HepG2 (cell line): ENCODE data around the gene TNN. TPM values are rescaled to one million over a fixed set of nuclear protein-coding genes. Genes with fewer than 3 reads are reported as not detected.

Experiments used
- AGO1 ChIP-seq: fragments of 200-400 bp; formaldehyde crosslinking; IDR thresholded peaks from 2 replicates; pipeline ENCODE4 v1.6.1; 2017; ENCODE audit warnings: mild to moderate bottlenecking, low read depth, low read length, moderate library complexity; ENCODE audit not compliant: poor library complexity, severe bottlenecking
- ARNT2 ChIP-seq: sonication (generic); formaldehyde crosslinking; IDR thresholded peaks from 2 replicates; pipeline ENCODE4 v1.8.0; 2022; ENCODE audit warnings: mild to moderate bottlenecking, low read depth, missing genetic modification reagents, moderate library complexity
- CBX5 ChIP-seq: sonication (generic); formaldehyde crosslinking; IDR thresholded peaks from 2 replicates; pipeline ENCODE4 v1.4.0; 2020; ENCODE audit warnings: missing genetic modification reagents, borderline replicate concordance
- CENPT ChIP-seq: sonication (generic); formaldehyde crosslinking; IDR thresholded peaks from 2 replicates; pipeline ENCODE4 v1.8.0; 2022; ENCODE audit warnings: low read depth, mild to moderate bottlenecking, moderate library complexity, missing genetic modification reagents
- DNMT1 ChIP-seq: sonication (generic); formaldehyde crosslinking; IDR thresholded peaks from 2 replicates; pipeline ENCODE4 v1.5.1; 2020; ENCODE audit warnings: mild to moderate bottlenecking, missing genetic modification reagents
- KDM1A ChIP-seq: IDR thresholded peaks from 2 replicates; pipeline ENCODE4 v1.6.1; 2016; ENCODE audit warnings: missing compliant biosample characterization
- KDM2A ChIP-seq: sonication (generic); formaldehyde crosslinking; IDR thresholded peaks from 2 replicates; pipeline ENCODE4 v1.4.0; 2020; ENCODE audit warnings: low read depth, missing genetic modification reagents, borderline replicate concordance
- MTA3 ChIP-seq: sonication (generic); formaldehyde crosslinking; IDR thresholded peaks from 2 replicates; pipeline ENCODE4 v1.4.0; 2020; ENCODE audit warnings: missing genetic modification reagents
- NFRKB ChIP-seq: fragments of 450-650 bp; IDR thresholded peaks from 2 replicates; pipeline ENCODE4 v1.6.1; 2017
- YY1 ChIP-seq: IDR thresholded peaks from 2 replicates; pipeline ENCODE4 v1.6.1; 2011; ENCODE audit warnings: low read length, low read depth, moderate library complexity, mild to moderate bottlenecking; ENCODE audit not compliant: insufficient read depth, insufficient replicate concordance
- ZBTB38 ChIP-seq: sonication (generic); formaldehyde crosslinking; IDR thresholded peaks from 2 replicates; pipeline ENCODE4 v1.5.1; 2020; ENCODE audit warnings: mild to moderate bottlenecking, missing genetic modification reagents
- ZFP82 ChIP-seq: sonication (generic); formaldehyde crosslinking; IDR thresholded peaks from 2 replicates; pipeline ENCODE4 v1.5.1; 2020; ENCODE audit warnings: mild to moderate bottlenecking, missing genetic modification reagents, borderline replicate concordance
- ZNF790 ChIP-seq: sonication (generic); formaldehyde crosslinking; IDR thresholded peaks from 2 replicates; pipeline ENCODE4 v1.8.0; 2022; ENCODE audit warnings: missing genetic modification reagents, mild to moderate bottlenecking, borderline replicate concordance
- ZSCAN21 ChIP-seq: sonication (generic); formaldehyde crosslinking; IDR thresholded peaks from 2 replicates; pipeline ENCODE4 v1.8.0; 2022; ENCODE audit warnings: mild to moderate bottlenecking, missing genetic modification reagents, moderate library complexity, borderline replicate concordance
- polyA plus RNA-seq, 8 experiments: library from polyadenylated mRNA; depleted of rRNA in 3 of 8; stranded (reverse) in 7 of 8; unstranded in 1 of 8; fragments of >200 nt; fragmentation: Illumina TruSeq in 4 of 8; extraction: Trizol in 4 of 8; gene quantifications; 2 replicates each; pipeline versions ENCODE4 v1.2.1 to v1.2.3, GENCODE V29; 2011 to 2016; ENCODE audit warnings: low read depth in 4 of 8, missing spikeins in 1 of 8, mixed read lengths in 1 of 8; ENCODE audit not compliant: insufficient read depth in 1 of 8
- total RNA-seq, 5 experiments: library from RNA; depleted of rRNA; stranded (reverse); fragments of >200 nt; fragmentation: Illumina TruSeq; extraction: Trizol; gene quantifications; 2 replicates each; pipeline ENCODE4 v1.2.3, GENCODE V29; 2016; ENCODE audit warnings: low read depth in 1 of 5
- TF ChIP-seq, protein P1 (sequence below): sonication (generic); formaldehyde crosslinking; IDR thresholded peaks from 2 replicates; pipeline ENCODE4 v1.4.0; 2020; ENCODE audit warnings: mild to moderate bottlenecking, missing genetic modification reagents
- TF ChIP-seq, protein P2 (sequence below): IDR thresholded peaks from 2 replicates; pipeline ENCODE4 v1.4.0; 2020; ENCODE audit warnings: mild to moderate bottlenecking, missing genetic modification reagents
- TF ChIP-seq, protein P3 (sequence below), 2 experiments: sonication (generic) in 1 of 2; formaldehyde crosslinking in 1 of 2; IDR thresholded peaks; 2 replicates each; pipeline versions ENCODE4 v1.6.1 to v1.9.0; 2014 to 2022; ENCODE audit warnings: antibody characterized with exemption in 1 of 2, borderline replicate concordance in 1 of 2, inconsistent platforms in 1 of 2, low read depth in 1 of 2, missing genetic modification reagents in 1 of 2

Gene TNN
- total and polyA plus RNA-seq, 2 of the 13 experiments (the other 11 are each of a cell fraction or from before 2014, with no cell fraction given), result not detected

- TF ChIP-seq, protein P1, sequence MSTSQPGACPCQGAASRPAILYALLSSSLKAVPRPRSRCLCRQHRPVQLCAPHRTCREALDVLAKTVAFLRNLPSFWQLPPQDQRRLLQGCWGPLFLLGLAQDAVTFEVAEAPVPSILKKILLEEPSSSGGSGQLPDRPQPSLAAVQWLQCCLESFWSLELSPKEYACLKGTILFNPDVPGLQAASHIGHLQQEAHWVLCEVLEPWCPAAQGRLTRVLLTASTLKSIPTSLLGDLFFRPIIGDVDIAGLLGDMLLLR (CRISPR knock-in tag), result peak; percentile 72; the same call in 1 of the 2 replicates
- TF ChIP-seq NFRKB, result peak; percentile 89
- no peak; the same call in 1 of the 2 replicates for TF ChIP-seq ZNF790
- TF ChIP-seq, protein P2, sequence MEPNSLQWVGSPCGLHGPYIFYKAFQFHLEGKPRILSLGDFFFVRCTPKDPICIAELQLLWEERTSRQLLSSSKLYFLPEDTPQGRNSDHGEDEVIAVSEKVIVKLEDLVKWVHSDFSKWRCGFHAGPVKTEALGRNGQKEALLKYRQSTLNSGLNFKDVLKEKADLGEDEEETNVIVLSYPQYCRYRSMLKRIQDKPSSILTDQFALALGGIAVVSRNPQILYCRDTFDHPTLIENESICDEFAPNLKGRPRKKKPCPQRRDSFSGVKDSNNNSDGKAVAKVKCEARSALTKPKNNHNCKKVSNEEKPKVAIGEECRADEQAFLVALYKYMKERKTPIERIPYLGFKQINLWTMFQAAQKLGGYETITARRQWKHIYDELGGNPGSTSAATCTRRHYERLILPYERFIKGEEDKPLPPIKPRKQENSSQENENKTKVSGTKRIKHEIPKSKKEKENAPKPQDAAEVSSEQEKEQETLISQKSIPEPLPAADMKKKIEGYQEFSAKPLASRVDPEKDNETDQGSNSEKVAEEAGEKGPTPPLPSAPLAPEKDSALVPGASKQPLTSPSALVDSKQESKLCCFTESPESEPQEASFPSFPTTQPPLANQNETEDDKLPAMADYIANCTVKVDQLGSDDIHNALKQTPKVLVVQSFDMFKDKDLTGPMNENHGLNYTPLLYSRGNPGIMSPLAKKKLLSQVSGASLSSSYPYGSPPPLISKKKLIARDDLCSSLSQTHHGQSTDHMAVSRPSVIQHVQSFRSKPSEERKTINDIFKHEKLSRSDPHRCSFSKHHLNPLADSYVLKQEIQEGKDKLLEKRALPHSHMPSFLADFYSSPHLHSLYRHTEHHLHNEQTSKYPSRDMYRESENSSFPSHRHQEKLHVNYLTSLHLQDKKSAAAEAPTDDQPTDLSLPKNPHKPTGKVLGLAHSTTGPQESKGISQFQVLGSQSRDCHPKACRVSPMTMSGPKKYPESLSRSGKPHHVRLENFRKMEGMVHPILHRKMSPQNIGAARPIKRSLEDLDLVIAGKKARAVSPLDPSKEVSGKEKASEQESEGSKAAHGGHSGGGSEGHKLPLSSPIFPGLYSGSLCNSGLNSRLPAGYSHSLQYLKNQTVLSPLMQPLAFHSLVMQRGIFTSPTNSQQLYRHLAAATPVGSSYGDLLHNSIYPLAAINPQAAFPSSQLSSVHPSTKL (CRISPR knock-in tag), result peak; percentile 80
- no peak for TF ChIP-seq MTA3 (CRISPR knock-in tag)
- TF ChIP-seq ARNT2 (CRISPR knock-in tag), result peak; percentile 52; the same call in 1 of the 2 replicates
- 0 out of 2 replicates have a peak, but pooled peaks have one; percentile 42 for TF ChIP-seq DNMT1 (CRISPR knock-in tag)
- no peak for TF ChIP-seq ZFP82 (CRISPR knock-in tag)
- TF ChIP-seq, protein P3, sequence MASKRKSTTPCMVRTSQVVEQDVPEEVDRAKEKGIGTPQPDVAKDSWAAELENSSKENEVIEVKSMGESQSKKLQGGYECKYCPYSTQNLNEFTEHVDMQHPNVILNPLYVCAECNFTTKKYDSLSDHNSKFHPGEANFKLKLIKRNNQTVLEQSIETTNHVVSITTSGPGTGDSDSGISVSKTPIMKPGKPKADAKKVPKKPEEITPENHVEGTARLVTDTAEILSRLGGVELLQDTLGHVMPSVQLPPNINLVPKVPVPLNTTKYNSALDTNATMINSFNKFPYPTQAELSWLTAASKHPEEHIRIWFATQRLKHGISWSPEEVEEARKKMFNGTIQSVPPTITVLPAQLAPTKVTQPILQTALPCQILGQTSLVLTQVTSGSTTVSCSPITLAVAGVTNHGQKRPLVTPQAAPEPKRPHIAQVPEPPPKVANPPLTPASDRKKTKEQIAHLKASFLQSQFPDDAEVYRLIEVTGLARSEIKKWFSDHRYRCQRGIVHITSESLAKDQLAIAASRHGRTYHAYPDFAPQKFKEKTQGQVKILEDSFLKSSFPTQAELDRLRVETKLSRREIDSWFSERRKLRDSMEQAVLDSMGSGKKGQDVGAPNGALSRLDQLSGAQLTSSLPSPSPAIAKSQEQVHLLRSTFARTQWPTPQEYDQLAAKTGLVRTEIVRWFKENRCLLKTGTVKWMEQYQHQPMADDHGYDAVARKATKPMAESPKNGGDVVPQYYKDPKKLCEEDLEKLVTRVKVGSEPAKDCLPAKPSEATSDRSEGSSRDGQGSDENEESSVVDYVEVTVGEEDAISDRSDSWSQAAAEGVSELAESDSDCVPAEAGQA (IDR thresholded peaks at IDR 0.05; ENCODE audit: low read depth), result peak; percentile 85
- TF ChIP-seq, protein P3 (CRISPR knock-in tag; IDR thresholded peaks at IDR 0.05; ENCODE audit: borderline replicate concordance), result no peak
- TF ChIP-seq ZBTB38 (CRISPR knock-in tag), result peak; percentile 53; the same call in 1 of the 2 replicates
- no peak for TF ChIP-seq CENPT (CRISPR knock-in tag)
- TF ChIP-seq KDM2A, result peak; percentile 87; the same call in 1 of the 2 replicates
- 0 out of 2 replicates have a peak, but pooled peaks have one; percentile 38 for TF ChIP-seq ZSCAN21 (CRISPR knock-in tag)
- TF ChIP-seq YY1, result peak; percentile 98
- peak; percentile 46 for TF ChIP-seq AGO1
- no peak for TF ChIP-seq KDM1A (CRISPR knock-in tag)
- peak; percentile 83 for TF ChIP-seq CBX5 (CRISPR knock-in tag)
These were observed 44.4 kb upstream of the TNN start, which contains the start of gene MRPS14 (continued) for GRCh38 chr1:175023043-175023921.
